Right lobe of liver (tissue), 4 donors: Measurements from ENCODE around the gene TMEM38B.

Source experiments
- CTCF ChIP-seq, 4 donors: fragments of 200-600 bp in 3 of 4; fragments of 450-650 bp in 1 of 4; IDR thresholded peaks; one replicate each; pipeline versions ENCODE4 v1.5.1 to v1.8.0; 2016 to 2022; ENCODE audit warnings: antibody characterized with exemption in 4 of 4, mild to moderate bottlenecking in 2 of 4
- POLR2A ChIP-seq: fragments of 450-650 bp; IDR thresholded peaks from one replicate; pipeline ENCODE4 v1.6.1; 2017; ENCODE audit warnings: antibody characterized with exemption, mild to moderate bottlenecking
- donor health status: DM: no; HTN: no; CAD: no.
- donor health status: DM: no; HTN: no; CAD: no.
- donor health status: DM: no; HTN: yes; CAD: no.

- TF ChIP-seq POLR2A (no peak), CTCF (IDR thresholded peaks at IDR 0.05) (no peak)
Observed at GRCh38 chr9:105714020-105714331, 19.6 kb downstream of the TMEM38B start.
